Body of pancreas (tissue), 4 donors: ENCODE results near the gene NKD2. TPM values are rescaled to one million over a fixed set of nuclear protein-coding genes. Genes with fewer than 3 reads are reported as not detected.
A peak's percentile ranks its signal among the peaks of the same experiment; 100 is the strongest.

ENCODE experiments used
- ATAC-seq: fragments of 150-250 bp; one replicate; pipeline ENCODE4 v1.9.1; 2016
- DNase-seq, 4 donors: peaks; one replicate each; pipeline ENCODE4 v3.0.0-alpha.2; 2019
- H3K27ac ChIP-seq, 4 donors: fragments of 200-600 bp; sonication (generic); 1 replicate in 3 of 4; 2 replicates in 1 of 4; pipeline versions ENCODE4 v1.5.1 to v1.6.1; 2016 to 2019; ENCODE audit warnings: mild to moderate bottlenecking in 1 of 4, mixed read lengths in 1 of 4, moderate library complexity in 1 of 4
- H3K27me3 ChIP-seq, 2 donors: fragments of 200-600 bp; sonication (generic); one replicate each; pipeline ENCODE4 v1.6.0; 2016; ENCODE audit warnings: mild to moderate bottlenecking in 1 of 2
- H3K36me3 ChIP-seq, 2 donors: fragments of 200-600 bp; sonication (generic); replicated peaks in 1 of 2; 2 replicates each; pipeline ENCODE4 v1.5.1; 2016; ENCODE audit warnings: low read depth in 2 of 2; ENCODE audit not compliant: insufficient read depth in 1 of 2
- H3K4me1 ChIP-seq: fragments of 200-600 bp; sonication (generic); one replicate; pipeline ENCODE4 v1.6.0; 2016
- H3K4me3 ChIP-seq, 2 donors: fragments of 200-600 bp; sonication (generic); 1 replicate in 1 of 2; 2 replicates in 1 of 2; pipeline ENCODE4 v1.5.1; 2016 to 2019
- H3K9me3 ChIP-seq, 3 donors: fragments of 200-600 bp; sonication (generic); 1 replicate in 2 of 3; 2 replicates in 1 of 3; pipeline ENCODE4 v1.5.1; 2016
- CTCF ChIP-seq, 7 experiments: fragments of 450-650 bp in 4 of 7; fragments of 200-600 bp in 3 of 7; sonication (generic) in 3 of 7; IDR thresholded peaks; one replicate each; pipeline ENCODE4 v1.5.1; 2016 to 2019; ENCODE audit warnings: antibody characterized with exemption in 7 of 7
- POLR2A ChIP-seq, 3 donors: fragments of 450-650 bp; IDR thresholded peaks; one replicate each; pipeline ENCODE4 v1.6.1; 2016; ENCODE audit warnings: antibody characterized with exemption in 3 of 3, mild to moderate bottlenecking in 2 of 3
- WGBS, 2 donors: methylation state at CpG; one replicate each; pipeline ENCODE4 v1.1.5; 2017; 5-methylcytosine and 5-hydroxymethylcytosine counted together
- intact Hi-C: fragments of 100-400 bp; cut with DNase I; formaldehyde crosslinking; loops from one replicate; pipeline ENCODE4 v1.15.1; 2023
- total RNA-seq, 2 donors: library from RNA; depleted of rRNA; stranded (reverse); fragments of >200 nt; gene quantifications; one replicate each; pipeline ENCODE4 v1.1.0, GENCODE V29; 2016

NKD2 gene
- total RNA-seq, 2 donors from 2014 or later = 4.2 to 12.2 TPM

DNA sequence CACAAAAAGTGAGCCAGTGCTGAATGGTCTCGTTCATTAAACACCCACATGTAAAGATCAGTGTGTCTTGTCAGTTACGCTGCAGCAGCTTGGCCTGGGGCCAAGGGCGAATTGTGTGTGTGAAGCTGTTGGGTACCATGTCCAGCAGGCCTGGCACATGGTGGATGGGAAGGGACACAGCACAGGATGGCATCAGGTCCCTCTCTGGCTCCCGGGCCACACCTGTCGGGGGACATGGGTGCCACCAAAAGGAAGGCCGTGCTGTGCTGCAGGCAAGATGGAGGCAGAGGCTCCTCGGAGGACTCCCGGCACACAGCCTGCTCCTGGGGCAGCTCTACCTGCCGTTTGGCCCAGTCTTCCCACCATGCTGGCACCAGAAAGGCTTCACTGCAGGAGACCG lies 32.0 kb downstream of the NKD2 start:
- Histone ChIP-seq H3K27ac (no peak overlapping the region), H3K36me3 (no peaks in the 10 kb centered on the region), H3K9me3 (no peaks in the 10 kb centered on the region), H3K4me1 (no peaks in the 10 kb centered on the region), H3K27me3 (no peaks in the 10 kb centered on the region), H3K4me3 (no peak overlapping the region)
- WGBS, 2 donors = 80 to 83% methylated on average over 8 to 10 of the region's 10 CpGs
- intact Hi-C loops = no loop called here
- no peak for TF ChIP-seq CTCF (IDR thresholded peaks at IDR 0.05)
- DNase-seq (peak in 1 of 4 donors; percentile 10), ATAC-seq (no peak)

DNA sequence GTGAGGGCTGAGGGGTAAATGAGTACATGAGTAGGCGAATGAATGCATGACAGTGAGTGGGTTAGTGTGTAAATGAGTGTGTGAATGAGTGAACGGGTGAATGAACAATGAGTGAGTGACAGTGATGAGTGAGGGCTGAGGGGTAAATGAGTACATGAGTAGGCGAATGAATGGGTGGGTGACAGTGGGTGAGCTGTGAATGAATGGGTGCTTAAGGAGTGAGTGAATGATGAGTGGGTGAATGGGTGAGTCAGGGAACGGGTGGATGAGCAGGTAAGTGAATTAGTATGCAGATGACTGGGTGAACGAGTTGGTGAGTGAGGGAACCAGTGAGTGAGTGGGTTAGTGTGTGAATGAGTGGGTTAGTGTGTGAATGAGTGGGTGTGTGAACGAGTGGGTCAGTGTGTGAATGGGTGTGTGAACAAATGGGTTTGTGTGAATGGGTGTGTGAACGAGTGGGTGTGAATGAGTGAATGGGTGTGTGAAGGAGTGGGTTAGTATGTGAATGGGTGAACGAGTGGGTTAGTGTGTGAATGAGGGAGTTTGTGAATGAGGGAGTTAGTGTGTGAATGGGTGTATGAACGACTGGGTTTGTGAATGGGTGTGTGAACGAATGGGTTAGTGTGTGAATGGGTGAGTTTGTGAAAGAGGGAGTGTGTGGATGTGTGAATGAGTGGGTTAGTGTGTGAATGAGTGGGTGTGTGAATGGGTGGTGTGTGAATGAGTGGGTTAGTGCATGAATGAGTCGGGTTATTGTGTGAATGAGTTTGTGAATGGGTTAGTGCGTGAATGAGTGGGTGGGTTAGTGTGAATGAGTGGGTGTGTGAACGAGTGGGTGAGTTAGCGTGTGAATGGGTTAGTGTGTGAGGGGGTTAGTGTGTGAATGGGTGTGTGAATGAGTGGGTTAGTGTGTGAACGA lies 32.9 kb downstream of the NKD2 start:
- Histone ChIP-seq H3K4me1 (no peaks in the 10 kb centered on the region), H3K4me3 (no peak overlapping the region), H3K27ac (no peak overlapping the region), H3K36me3 (no peaks in the 10 kb centered on the region), H3K27me3 (no peaks in the 10 kb centered on the region), H3K9me3 (no peaks in the 10 kb centered on the region)
- TF ChIP-seq CTCF (IDR thresholded peaks at IDR 0.05) (no peak), POLR2A (IDR thresholded peaks at IDR 0.05) (no peak)
- ATAC-seq = no peak
- intact Hi-C loops = no loop called here
- no peak for DNase-seq
- 69 to 71% methylated on average over 15 of the region's 15 CpGs for WGBS, 2 donors

- Histone ChIP-seq H3K9me3 (no peaks in the 10 kb centered on the region), H3K4me3 (no peak overlapping the region), H3K27ac (no peak overlapping the region), H3K4me1 (no peaks in the 10 kb centered on the region), H3K36me3 (no peaks in the 10 kb centered on the region), H3K27me3 (no peaks in the 10 kb centered on the region)
- no peak for ATAC-seq
- no peak for DNase-seq
- intact Hi-C loops = no loop called here
- TF ChIP-seq POLR2A (IDR thresholded peaks at IDR 0.05) (no peak), CTCF (IDR thresholded peaks at IDR 0.05) (no peak)
- 67 to 73% methylated on average over 7 of the region's 7 CpGs for WGBS, 2 donors
These were observed 34.0 kb downstream of the NKD2 start for GRCh38 chr5:1042626-1043025.

GRCh38 chr5:1043327-1043726 lies 34.7 kb downstream of the NKD2 start:
- intact Hi-C loops = no loop called here
- WGBS, 2 donors = 67 to 70% methylated on average over 7 of the region's 7 CpGs
- H3K27me3 ChIP-seq = no peaks in the 10 kb centered on the region
- no peak overlapping the region for H3K4me3 ChIP-seq
- TF ChIP-seq POLR2A (IDR thresholded peaks at IDR 0.05) (no peak), CTCF (IDR thresholded peaks at IDR 0.05) (no peak)
- H3K27ac ChIP-seq = no peak overlapping the region
- H3K36me3 ChIP-seq = no peaks in the 10 kb centered on the region
- no peaks in the 10 kb centered on the region for H3K4me1 ChIP-seq
- DNase-seq = no peak
- H3K9me3 ChIP-seq = no peaks in the 10 kb centered on the region
- no peak for ATAC-seq

DNA sequence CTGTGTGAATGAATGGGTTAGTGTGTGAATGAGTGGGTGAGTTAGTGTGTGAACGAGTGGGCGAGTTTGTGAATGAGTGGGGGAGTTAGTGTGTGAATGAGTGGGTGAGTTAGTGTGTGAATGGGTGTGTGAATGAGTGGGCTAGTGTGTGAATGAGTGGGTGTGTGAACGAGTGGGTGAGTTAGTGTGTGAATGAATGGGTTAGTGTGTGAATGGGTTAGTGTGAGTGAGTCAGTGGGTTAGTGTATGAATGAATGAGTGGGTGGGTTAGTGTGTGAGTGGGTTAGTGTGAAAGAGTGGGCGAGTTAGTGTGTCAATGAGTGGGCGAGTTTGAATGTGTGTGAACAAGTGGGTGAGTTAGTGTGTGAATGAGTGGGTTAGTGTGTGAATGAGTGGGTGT lies 35.5 kb downstream of the NKD2 start:
- intact Hi-C loops = no loop called here
- Histone ChIP-seq H3K27me3 (no peaks in the 10 kb centered on the region), H3K27ac (no peak overlapping the region), H3K9me3 (no peaks in the 10 kb centered on the region), H3K4me3 (no peak overlapping the region), H3K36me3 (no peaks in the 10 kb centered on the region), H3K4me1 (no peaks in the 10 kb centered on the region)
- ATAC-seq = no peak
- no peak for DNase-seq
- TF ChIP-seq POLR2A (IDR thresholded peaks at IDR 0.05) = no peak
- TF ChIP-seq CTCF (IDR thresholded peaks at IDR 0.05) = no peak
- 58 to 66% methylated on average over 5 of the region's 5 CpGs for WGBS, 2 donors
